D341Med (cell line): ENCODE results near the gene STX1B.

Experiments used
- DNase-seq: peaks from one replicate; pipeline ENCODE4 v3.0.0; 2012; ENCODE audit warnings: low spot score

STX1B gene

DNA sequence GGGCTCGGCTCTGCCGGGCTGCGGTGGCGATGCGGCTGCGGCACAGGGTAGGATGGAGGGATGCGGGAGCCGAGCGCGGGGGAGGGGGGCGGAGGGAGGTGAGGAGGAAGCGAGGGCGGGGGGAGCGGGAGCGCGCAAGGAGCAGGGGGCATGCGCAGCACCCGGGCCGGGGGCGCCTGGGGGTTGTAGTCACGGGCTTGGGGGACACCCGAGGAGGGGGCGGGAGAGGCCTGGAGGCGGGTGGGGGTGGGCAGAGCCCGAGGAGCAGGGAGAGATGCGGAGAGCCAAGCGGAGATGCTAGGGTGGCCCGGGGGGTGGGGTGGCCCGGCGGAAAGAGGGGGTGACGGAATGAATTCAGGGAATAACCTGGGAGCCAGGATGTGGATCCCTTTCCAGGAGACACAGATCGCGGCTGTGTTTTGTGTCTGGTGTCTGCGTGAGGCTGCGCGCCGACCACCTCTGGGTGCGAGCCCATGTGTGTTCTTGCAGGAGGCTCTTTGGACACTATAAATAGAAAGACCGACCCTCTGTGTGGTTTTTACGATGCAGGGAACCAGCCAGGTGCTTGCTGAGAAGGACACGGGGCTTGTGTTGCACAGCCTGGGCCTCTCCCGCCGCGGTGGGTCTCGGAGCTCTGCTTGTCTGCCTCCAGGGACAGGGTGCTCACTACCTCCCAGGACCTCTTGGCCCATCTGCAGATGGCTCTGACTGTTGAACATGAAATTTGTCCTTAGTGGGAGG is at the start of gene STX1B:
TSS of gene STX1B (minus strand) at position 54 of the 741 bp plus-strand sequence. CDS start 242 bp downstream, outside the sequence.
- peak; percentile 43 for DNase-seq

DNA sequence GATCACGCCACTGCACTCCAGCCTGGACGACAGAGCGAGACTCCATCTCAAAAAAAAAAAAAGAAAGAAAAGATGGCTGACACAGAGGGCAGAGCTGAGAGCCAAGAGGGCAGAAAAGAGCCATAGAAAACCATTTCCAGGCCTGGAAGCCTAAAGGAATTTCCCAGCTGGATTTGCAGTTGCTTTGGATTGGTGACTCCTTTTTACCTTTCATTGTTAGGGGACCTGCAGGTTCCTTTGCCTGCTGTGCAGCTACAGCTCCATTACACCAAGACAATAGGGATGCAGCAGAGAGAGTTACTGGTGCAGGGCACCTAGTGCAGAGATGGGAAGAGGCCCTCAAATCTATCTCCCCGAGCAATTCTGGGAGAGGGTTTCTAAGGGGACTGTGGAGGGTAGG is 45.2 kb upstream of the STX1B start:
- peak; percentile 10 for DNase-seq

DNA sequence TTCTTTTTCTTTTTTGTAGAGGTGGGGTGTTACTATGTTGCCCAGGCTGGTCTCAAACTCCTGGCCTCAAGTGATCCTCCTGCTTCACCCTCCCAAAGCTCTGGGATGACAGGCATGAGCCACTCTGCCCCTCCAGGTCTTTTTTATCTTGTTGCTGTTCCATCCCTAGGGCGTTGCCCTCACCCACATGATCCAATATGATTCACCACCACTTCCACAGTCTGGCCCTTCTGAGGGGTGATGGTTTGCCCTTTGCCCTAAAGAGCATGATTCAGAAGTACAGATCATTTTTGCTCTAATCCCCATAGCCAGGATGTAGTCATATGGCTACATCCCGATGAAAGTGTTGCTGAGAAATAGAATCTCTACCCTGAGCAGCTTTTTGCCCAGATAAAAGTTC is 41.7 kb upstream of the STX1B start:
- DNase-seq: no peak

DNA sequence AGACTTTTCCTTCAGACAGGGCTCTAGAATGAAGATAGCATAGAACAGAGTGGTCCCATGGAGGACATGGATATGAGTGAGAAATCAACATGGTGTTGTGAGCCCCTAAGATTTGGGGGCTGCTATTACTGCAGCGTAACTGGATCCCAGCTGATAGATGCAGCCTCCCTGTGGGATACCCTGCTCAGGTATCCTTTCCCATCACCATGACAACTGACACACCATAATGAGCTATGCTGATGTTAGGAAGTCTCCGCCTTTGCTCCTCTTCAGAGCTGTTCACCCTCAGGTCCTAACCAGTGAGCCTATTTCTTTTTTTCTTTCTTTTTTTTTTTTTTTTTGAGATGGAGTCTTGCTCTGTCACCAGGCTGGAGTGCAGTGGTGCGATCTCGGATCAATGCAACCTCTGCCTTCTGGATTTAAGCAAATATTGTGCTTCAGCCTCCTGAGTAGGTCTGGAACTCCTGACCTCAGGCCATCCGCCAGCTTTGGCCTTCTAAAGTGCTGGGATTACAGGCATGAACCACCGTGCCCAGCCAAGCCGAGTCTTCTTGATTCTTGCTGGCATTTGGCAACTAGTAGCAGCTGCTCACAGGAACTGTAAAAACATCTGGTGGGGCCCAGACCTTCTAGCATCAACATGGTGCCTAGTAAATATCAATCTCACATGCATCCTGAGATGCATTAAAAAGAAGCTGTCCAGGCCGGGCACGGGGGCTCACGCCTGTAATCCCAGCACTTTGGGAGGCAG is 40.0 kb upstream of the STX1B start:
- no peak for DNase-seq

DNA sequence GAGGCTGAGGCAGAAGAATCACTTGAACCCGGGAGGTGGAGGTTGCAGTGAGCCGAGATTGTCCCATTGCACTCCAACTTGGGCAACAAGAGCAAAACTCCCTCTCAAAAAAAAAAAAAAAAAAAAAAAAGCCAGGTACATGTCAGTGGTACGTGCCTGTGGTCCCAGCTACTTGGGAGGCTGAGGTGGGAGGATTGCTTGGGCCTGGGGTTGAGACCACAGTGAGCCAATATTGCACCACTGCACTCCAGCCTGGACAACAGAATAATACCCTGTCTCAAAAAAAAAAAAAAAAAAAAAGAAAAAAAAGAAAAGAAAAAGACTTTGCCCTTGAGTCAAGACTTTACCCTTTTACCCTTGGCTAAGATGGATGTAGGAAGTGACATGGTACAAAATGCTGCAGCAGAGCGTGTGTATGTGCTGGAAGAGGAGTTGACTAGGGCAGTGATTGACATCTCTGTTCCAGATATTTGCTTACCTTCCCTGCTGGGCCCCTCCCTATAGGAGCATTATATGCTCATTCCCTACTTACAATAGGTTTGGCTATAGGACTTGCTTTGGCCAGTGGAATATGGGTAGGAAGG is 33.6 kb upstream of the STX1B start:
- no peak for DNase-seq

DNA sequence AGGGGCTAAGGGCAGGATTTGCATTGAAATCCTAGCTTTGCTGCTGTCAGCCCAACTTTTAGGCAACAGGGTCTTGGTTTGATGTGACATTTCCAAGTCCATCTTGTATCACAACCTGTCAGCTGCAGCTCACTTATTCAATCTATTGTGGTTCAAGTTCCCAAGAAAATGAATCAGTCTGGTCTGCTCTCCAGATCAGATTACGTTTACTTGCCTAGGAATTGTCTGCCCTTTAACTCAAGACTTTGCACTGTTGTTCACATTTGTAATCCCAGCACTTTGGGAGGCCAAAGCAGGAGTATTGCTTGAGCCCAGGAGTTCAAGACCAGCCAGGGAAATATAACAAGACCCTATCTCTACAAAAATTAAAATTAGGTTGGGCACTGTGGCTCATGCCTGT is 32.9 kb upstream of the STX1B start:
- DNase-seq: no peak

DNA sequence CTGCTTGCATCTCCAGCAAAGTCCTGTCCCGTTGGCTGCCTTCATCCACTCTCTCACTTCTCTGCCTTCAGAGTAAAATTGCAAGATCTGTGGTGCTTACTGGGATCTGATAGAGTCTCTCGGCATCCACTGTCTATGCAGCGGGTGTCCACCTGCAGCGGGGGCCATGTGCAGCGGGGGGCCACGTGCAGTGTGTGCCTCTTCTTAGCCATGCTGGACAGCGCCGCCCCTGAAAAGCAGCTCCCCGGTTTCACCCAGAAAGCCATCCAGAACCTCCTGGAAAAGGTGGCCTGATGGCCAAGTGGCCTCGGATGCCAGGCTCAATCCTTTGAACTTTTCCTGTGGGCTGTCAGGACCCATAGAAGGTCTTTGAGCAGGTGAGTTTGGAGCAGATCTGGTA is 32.4 kb upstream of the STX1B start:
- DNase-seq: peak; percentile 10

DNA sequence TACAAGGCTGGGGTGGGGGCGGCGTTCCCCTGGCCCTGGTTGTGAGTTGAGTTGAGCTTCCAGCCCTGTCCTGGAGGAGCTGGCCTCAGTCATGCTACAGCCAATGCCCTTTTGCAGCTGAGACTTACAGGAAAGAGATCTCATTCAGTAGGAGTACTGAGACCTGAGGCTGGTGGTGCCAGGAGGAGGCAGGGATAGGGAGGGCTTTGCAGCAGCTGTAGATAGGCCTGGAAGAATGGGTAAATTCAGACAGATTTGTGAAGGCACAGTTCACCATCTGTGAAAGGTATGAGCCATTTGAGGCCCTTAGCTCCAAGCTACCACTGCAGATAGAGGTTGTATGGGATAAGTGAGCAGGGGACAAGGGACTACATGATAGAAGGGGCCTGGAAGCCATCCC is 28.6 kb upstream of the STX1B start:
- no peak for DNase-seq

DNA sequence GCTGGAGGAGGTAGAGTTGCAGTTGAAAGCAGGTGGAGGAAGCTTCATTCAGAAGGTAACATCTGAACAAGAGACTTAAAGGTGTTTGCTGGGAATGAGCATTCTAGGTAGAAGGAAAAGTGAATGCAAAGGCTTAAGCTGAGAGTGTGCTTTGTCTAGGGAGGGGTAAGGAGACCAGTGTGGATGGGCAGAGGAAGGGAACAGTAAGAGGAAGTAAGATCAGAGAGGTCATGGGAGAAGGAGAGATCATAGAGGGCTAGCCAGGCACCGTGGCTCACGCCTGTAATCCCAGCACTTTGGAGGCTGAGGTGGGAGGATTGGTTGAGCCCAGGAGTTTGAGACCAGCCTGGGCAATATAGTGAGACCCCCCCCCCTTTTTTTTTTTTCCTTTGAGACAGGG is 26.3 kb upstream of the STX1B start:
- no peak for DNase-seq

DNA sequence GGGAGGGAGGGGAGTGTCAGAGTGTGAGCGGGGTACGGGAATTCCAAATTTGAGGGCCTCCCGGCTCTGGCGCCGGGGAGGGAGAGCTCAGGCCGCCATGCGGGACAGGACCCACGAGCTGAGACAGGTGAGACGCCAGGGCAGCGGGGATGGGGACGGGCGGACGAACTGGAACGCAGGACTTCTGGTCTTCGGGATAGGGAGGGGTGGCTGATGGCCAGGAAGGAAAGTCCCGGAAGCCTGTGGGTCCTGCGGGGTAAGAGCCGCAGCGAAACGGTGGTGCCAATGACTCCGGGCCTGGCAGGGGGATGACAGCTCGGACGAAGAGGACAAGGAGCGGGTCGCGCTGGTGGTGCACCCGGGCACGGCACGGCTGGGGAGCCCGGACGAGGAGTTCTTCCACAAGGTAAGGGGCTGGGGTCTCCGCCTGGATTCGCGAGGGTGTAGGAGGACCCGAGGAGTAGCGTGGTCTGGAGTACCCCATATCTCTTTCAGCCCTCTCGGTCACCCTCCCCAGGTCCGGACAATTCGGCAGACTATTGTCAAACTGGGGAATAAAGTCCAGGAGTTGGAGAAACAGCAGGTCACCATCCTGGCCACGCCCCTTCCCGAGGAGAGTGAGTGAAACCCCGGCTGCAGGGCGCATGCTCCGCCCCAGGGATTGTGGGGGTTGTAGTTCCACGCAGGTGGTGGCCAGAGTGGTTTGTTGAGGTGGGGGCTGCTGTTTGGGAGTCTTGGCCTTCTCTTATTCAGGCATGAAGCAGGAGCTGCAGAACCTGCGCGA is 23.5 kb upstream of the STX1B start:
- peak; percentile 94 for DNase-seq

DNA sequence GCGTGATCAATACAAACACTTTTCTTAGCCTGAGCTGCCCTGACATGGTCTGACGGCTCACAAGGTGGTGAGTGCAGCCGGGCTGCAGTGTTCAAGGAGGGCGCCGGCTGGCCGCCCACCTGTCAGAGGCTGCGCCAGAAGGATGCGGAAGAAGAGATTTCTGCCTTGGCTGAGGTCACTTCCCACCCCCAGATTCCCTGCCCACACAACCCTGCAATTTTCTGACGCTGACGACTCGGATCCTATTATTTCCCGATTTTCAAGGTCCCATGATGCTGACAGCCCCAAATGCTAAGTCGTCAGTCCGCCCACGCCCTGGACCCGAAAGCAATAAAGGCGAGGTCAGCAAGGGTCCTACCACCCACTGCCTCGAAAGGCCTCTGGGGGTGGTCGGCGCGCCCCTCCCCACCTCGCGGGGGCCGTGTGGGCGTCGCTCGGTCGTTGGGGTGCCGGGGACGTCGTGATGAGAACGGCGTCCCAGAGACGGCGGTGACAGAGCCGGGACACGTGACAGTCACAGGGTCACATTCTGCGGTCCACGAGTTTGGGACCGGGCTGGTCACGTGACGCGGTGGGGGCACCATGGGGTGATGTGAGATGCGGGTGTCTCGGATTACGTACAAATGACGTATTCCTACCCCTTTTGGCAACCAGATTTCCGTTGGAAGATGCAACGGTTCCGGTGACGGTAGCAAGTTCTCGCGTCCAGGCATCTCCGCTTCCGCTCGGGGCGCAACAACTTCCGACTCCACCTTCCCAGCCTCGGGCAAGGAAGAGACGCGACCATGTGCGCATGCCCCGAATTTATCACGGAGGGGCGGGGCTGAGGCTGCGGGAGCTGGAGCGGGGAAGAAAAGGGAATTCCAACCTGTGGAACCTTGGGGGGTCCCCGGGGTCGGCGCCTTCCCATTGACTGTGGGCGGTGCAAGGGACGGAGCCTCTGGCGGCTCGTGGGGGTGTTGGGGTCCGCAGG is 22.6 kb upstream of the STX1B start, which contains the start of gene STX4:
TSS of gene STX4 (plus strand) at position 823 of the 973 bp plus-strand sequence. CDS start 248 bp downstream, outside the sequence.
- peak; percentile 94 for DNase-seq

DNA sequence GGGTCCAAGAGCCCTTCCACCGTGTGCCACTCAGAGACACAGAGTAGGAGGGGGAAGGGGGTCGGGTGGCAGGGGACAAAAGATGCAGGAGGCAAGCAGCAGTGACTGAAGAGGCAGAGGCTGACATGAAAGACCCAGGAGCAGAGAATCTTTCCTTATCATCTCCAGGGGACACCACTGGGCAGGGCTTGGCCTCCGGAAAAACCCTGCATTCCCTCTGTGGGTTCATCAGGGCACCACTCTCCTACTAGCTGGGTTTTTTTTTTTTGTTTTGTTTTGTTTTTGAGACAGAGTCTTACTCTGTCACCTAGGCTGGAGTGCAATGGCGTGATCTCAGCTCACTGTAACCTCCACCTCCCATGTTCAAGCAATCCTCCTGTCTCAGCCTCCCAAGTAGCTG is 20.8 kb upstream of the STX1B start:
- DNase-seq: no peak

DNA sequence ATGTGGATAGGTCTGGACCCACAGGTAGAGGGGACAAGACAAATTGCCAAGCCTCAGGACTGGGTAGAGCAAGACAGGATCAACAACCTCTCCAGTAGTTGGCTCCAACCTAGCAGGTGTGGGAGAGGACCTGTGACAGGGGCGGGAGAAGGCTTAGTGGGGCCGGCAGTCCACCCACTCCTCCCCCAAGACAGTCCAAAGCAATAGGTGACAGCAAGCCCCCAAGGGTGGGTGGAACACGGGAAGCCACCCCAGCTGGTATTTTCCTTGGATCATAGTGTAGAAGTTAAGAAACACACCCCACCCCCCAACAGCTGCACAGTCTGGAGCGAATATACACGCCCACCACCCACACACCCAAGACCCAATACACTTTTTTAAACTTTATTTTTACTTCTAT is 18.8 kb upstream of the STX1B start:
- DNase-seq: no peak

DNA sequence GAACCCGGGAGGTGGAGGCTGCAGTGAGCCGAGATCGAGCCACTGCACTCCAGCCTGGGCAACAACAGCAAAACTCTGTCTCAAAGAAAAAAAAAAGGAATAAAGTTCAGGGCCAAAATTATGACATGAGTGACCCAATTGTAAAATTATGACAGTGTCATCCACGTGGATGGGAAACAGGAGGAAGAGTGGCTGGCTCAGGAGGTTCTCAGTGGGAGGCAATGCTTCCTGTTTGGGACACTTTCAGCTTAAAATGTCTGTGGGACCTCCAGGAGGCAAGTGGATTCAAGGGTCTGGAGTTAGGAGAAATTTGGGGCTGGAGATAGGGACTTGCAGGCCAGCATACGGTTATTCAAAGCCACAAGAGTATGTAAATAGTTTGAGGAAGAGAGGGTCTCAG is 14.9 kb upstream of the STX1B start:
- DNase-seq: no peak

DNA sequence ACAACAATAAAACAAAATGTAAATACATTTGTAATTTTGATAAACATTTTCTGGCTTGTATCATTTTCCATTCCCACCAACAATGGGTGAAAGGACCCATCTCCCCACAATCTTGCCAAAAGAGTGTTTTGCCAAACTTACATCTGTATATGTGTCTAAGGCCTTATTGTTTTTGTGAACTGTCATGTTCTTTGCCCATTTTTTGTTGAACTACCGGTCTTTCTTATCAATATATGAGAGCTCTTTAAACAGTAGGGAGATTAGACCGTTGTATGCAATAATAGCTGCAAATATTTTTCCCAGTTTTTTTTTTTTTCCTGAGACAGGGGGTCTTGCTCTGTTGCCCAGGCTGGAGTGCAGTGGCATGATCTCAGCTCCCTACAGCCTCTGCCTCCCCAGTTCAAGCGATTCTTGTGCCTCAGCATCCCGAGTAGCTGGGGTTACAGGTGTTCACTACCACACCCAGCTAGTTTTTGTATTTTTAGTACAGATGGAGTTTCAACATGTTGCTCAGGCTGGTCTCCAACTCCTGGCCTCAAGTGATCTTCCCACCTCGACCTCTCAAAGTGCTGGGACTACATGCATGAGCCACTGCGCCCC is 13.3 kb upstream of the STX1B start:
- no peak for DNase-seq

DNA sequence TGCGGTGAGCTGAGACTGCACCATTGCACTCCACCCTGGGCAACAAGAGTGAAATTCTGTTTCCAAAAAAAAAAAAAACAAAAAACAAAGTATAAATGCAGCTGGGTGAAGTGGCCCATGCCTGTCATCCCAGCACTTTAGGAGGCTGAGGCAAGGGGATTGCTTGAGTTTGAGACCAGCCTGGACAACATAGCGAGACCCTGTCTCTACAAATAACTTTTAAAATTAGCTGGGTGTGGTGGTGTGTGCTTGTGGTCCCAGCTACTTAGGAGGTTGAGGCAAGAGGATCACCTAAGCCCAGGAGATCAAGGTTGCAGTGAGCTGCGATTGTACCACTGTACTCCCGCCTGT is 12.8 kb upstream of the STX1B start:
- DNase-seq: no peak

DNA sequence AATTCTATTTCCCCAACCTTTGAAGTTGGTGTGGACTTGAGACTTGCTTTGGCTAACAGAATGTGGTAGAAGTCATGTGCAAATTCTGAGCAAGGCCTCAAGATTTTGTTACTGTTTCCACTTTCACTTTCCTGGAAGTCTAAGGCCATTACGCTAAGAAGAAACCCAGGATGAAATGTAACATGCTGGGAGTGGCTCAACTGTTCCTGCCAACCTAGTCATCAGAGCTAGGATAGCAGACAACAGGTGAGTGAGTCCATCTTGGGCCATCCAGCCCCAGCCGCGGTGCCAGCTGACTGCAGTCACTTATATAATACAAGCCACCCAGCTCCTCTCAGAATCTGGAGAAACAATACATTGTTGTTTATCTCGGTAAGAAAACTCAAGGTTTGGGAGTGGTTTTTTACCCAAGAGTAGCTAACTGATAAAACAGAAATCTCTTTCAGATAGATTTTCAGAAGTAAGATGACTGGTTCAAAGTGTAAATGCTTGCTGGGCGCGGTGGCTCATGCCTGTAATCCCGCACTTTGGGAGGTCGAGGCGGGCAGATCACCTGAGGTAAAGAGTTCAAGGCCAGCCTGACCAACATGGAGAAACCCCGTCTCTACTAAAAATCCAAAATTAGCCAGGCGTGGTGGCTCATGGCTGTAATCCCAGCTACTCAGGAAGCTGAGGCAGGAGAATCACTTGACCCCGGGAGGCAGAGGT is 12.3 kb upstream of the STX1B start:
- DNase-seq: peak; percentile 10

DNA sequence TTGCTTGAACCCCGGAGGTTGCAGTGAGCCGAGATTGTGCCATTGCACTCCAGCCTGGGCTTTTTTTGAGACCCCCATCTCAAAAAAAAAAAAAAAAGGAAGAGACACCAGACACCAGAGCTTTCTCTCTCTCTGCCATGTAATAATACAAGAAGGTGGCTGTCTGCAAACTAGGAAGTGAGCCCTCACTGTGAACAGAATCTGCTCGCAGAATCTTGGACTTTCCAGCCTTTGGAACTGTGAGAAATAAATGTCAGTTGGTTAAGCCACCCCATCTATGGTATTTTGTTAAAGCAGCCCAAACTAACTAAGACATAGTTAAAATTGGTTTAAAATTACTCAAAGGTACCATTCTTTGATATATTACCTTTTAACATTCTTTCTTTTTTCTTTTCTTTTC is 10.1 kb upstream of the STX1B start:
- DNase-seq: no peak

DNA sequence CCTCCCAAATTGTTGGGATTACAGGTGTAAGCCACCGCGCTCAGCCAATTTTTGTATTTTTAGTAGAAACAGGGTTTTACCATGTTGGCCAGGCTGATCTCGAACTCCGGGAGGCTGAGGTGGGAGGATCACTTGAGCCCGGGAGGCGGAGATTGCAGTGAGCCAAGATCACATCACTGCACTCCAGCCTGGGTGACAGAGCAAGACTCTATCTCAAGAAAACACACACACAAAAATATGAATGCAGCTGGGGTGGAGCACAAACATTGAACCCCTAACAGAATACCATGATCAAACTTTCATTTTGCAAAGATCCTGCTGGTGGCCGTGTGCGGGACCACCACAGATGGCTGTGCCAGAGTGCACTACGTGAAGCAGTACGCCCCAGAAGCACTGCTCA is 7.3 kb upstream of the STX1B start:
- peak; percentile 3 for DNase-seq

DNA sequence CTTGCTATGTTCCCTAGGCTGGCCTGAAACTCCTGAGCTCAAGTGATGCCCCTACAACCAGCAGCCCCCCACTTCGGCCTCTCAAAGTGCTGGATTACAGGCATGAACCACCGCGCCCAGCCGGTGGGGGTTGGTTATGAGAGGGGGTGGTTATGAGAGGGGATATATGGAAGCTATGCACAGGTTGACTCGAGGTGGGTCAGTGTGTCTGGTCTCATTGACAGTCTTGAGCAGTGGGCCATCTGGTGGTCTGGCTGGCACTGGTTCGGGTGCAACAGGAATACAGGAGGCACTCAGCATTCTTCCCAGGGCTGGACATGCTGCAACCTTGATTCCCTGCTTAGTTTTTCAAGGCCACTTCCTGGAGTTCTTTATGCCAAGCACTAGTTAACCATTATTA is 5.6 kb upstream of the STX1B start:
- peak; percentile 26 for DNase-seq
